HuH-7 (cell line): Measurements from ENCODE around the gene SLC39A13.

Experiments used
- DNase-seq: peaks from one replicate; pipeline ENCODE4 v3.0.0; 2011; ENCODE audit warnings: low spot score

The SLC39A13 gene

GRCh38 chr11:47384498-47384897 lies 23.9 kb upstream of the SLC39A13 start:
- DNase-seq: no peak

DNA sequence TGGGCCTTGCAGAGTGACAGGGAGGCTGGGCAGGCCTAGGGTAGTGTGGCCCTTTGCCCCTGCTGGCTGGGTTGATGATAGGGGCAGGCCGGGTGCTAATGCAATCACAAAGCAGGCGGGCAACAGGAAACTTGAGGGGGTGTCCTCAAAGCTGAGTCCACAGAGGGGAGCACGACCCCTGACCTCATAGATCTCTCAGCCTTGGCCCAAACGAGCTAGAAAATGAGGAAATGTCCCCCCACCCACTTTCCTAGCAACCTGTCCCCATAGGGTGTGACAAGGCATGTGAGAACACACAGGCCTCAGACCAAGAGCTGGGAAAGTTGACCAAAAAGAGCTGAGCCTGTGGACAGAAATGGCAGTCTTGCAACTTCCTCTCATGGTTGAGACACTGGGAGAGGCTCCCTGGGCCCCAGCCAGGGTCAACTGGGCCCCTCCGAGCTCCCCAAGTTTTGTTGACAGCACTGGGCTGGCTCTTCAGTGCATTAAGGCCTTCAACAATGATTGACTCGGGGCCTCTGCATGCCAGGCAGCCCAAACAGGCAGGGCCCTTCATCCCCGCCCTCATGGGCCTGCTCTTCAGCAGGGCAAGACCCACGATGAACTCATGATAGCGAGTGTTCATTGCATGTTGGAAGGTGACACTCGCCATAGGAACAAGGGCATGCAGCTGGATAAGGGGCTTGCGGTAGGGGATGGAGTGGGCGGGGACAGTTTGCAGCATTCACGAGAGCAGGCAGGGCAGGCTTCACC lies 20.3 kb upstream of the SLC39A13 start:
- no peak for DNase-seq

DNA sequence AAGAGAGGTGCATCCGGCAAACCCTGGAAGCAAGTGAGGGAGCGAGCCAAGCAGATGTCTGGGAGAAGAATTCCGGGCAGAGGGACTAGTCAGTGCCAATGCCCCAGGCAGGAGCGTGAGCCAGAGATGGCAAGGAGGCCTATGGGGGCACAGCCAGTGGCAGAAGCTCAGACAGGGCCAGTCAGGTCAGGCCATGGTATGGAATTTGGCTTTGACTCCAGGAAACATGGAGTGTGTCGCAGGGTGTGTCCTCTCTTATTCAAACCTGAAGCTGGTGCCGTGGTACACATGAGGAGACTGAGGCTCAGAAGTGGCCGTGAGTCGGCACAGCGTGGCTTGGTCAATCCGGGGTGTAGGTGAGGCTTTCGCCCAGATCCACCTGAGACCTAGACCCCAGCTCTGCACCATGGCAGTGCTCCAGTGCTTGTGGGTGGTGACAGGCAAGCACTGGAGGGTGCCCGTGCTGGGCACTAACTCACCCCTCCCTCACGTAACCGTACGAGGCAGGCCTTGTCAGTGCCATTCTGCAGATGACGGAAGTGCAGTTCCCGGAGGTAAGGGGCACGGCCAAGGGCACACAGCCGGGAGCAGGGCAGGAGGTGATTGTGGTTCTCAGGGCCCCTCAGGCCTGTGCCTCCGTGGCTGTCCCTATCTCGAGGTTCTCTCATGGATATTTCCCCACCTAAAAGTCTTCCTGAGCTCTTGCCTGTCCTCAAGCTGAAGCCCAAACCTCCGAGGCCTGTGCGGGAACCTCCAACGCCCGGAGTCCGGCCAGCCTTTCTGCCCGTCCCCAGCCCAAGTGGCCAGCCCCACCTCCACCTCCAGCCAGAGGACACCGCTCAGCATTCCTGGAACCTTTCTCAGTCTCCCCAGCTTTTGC lies 19.5 kb upstream of the SLC39A13 start:
- no peak for DNase-seq

GRCh38 chr11:47389577-47390421 lies 18.6 kb upstream of the SLC39A13 start:
- no peak for DNase-seq

GRCh38 chr11:47390422-47390760 lies 18.0 kb upstream of the SLC39A13 start:
- DNase-seq: no peak

DNA sequence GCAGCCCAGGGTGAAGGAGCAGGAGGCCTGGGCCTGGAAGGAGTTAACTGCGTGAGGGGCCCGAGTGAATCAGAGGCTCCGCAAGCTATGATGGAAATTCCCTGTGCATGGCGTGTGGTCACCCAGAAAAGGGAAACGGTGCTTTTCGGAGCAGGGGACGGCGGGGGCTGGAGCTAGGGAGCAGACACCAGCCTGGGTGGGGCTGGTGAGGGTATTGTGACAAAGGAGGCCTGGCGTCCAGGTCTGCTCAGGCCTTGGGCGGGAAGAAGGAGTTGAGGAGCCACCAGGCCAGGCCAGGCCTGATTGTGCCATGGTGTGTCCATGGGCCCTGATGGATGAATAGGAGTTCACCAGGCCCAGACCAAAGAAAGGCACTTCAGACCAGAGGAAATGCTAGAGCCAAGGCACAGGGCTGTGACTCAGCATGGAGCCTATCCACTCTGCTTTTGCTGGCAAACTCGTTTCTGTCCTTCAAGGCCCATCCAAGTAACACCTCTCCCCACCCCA lies 17.3 kb upstream of the SLC39A13 start:
- DNase-seq: no peak

GRCh38 chr11:47391711-47392432 lies 16.5 kb upstream of the SLC39A13 start:
- no peak for DNase-seq

GRCh38 chr11:47392546-47393162 lies 15.7 kb upstream of the SLC39A13 start:
- DNase-seq: no peak

- no peak for DNase-seq
Observed at GRCh38 chr11:47393163-47394049, 15.0 kb upstream of the SLC39A13 start.

DNA sequence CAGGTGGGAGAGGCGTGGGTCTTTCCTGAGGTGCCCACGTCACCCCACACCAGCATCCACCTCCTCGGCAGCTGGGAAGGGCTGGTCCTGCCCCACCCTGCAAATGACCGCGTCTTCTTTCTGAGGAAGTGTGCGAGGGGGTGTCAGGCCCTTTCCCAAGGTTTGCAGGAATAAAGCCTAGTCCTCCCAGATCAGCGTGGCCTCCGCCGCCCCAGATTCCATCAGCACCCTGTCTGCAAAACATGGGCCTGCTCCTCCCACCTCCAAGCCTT lies 14.4 kb upstream of the SLC39A13 start:
- no peak for DNase-seq

GRCh38 chr11:47394322-47395222 lies 13.8 kb upstream of the SLC39A13 start:
- no peak for DNase-seq

- no peak for DNase-seq
Observed at GRCh38 chr11:47395223-47396048, 13.0 kb upstream of the SLC39A13 start.

- no peak for DNase-seq
Observed at GRCh38 chr11:47396049-47396320, 12.4 kb upstream of the SLC39A13 start.

DNA sequence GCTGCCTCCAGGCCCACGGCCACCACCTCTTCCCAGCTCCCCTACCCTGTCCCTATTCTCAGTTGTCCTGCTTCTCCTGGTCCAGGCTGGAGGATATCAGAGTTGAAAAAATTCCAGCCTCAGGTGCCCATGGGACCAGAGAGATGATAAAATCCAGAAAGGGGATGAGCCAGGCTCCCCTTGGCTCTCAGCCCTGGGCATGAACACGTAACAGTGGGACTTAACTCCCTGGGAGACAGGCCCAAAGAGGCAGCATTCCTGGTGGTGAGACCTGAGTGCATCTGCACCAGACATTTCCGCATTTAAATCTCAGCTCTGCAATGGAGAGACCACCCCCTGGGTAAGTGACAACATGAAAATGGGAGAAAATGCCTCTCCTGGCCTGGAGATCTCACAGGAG lies 10.4 kb upstream of the SLC39A13 start:
- DNase-seq: no peak

DNA sequence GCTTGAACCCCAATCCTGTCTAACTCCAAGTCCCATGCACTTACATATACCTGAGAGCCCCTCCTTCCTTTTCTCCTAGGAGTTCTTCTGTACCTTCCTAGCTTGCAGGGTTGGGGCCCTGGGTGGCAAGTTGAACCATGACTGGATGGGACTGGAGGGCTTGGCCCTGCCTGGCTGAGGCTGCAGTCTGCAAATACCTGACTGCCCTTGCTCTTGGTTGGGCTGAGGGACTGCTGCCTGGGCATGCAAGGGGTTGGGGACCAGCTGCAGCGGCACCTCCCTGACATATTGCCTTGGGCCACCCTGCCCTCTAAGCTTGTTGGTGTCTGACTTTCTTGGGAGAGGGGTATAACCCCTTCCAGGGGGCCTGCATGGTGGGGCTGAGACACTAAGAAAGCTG lies 9.8 kb upstream of the SLC39A13 start:
- DNase-seq: no peak

DNA sequence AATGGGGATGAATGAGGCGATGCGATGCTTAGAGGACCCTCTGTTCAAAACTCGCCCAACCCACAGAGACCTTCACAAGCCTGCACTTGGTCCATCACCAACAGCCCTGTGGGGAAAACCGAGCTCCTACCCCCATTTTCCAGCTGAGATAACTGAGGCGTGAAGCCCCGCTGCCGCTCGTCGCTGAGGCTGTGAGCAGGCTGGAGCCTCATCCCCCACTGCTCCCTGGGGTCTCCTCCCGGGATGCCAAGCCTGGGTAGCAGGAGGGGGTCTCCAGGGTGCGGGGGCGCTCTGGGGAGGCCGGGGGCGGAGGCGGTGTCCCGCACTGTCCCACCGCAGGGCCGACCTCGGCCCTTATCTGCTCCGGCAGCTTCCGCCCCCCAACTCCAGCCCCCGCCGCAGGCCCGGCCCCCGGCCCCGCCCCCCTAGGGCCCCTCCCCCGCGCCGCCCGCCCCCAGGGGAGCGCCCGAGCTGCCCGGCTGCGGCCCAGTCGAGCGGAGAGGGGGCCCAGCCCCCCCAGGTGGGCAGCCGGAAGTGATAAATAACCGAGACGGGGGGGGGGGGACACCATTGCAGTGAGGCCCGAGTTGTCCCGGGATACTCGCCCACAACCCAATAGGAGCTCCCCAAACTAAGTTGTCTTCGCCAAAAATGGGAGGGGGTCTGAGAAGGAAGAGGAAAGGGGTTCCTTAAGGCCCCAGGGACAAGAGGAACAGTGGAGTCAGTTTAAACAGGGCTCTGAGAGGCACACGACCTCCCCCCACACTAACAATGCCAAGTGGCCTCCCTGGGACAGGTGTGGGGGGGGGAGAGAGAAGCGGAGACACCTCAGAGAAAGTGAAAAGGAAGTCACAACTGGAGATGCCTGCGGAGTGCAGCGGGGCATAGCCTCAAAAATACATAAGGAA lies 8.3 kb upstream of the SLC39A13 start:
- DNase-seq: peak; percentile 75

GRCh38 chr11:47400768-47401279 lies 7.6 kb upstream of the SLC39A13 start:
- no peak for DNase-seq
